Small intestine (tissue), 7 donors: ENCODE measurements around the gene STAT5A. TPM values are rescaled to one million over a fixed set of nuclear protein-coding genes. Genes with fewer than 3 reads are reported as not detected.
"Not testable (repeated sequence)": the region's sequence is repeated elsewhere in the genome, so short reads cannot be mapped to it uniquely, and the experiment has no call there.

ENCODE experiments used
- DNase-seq, 2 donors: peaks; one replicate each; pipeline versions ENCODE4 v3.0.0 to v3.0.0-alpha.2; 2013
- FAIRE-seq: peaks from 2 replicates; lab custom pipeline; 2012; peaks lifted over from hg19 to GRCh38; lab: Jason Lieb, UNC
- H3K27ac ChIP-seq, 3 donors: one replicate each; pipeline ENCODE4 v1.5.1; 2013; ENCODE audit warnings: low read length in 2 of 3, mild to moderate bottlenecking in 2 of 3, control low read depth in 1 of 3, inconsistent platforms in 1 of 3, low read depth in 1 of 3, moderate library complexity in 1 of 3
- H3K27me3 ChIP-seq, 3 donors: one replicate each; pipeline ENCODE4 v1.6.1; 2013; ENCODE audit warnings: low read length in 3 of 3, inconsistent platforms in 1 of 3; ENCODE audit not compliant: control insufficient read depth in 3 of 3, insufficient read depth in 3 of 3
- H3K36me3 ChIP-seq, 3 donors: one replicate each; pipeline ENCODE4 v1.6.1; 2013; ENCODE audit warnings: low read length in 3 of 3, inconsistent platforms in 1 of 3, low read depth in 1 of 3, mild to moderate bottlenecking in 1 of 3, moderate library complexity in 1 of 3; ENCODE audit not compliant: control insufficient read depth in 3 of 3, insufficient read depth in 2 of 3
- H3K4me1 ChIP-seq, 3 donors: one replicate each; pipeline ENCODE4 v1.6.1; 2013; ENCODE audit warnings: low read length in 2 of 3, inconsistent platforms in 1 of 3, low read depth in 1 of 3, mild to moderate bottlenecking in 1 of 3, moderate library complexity in 1 of 3; ENCODE audit not compliant: control insufficient read depth in 3 of 3, insufficient read depth in 2 of 3
- H3K4me3 ChIP-seq, 3 donors: one replicate each; pipeline ENCODE4 v1.5.1; 2013; ENCODE audit warnings: low read length in 3 of 3, control low read depth in 1 of 3, inconsistent platforms in 1 of 3, low read depth in 1 of 3, mild to moderate bottlenecking in 1 of 3, moderate library complexity in 1 of 3
- H3K9me3 ChIP-seq, 2 donors: one replicate each; pipeline ENCODE4 v1.6.1; 2013; ENCODE audit warnings: low read depth in 1 of 2, low read length in 1 of 2; ENCODE audit not compliant: control insufficient read depth in 2 of 2, insufficient read depth in 1 of 2
- WGBS, 3 donors: extraction: QIAGEN DNeasy Blood & Tissue Kit; methylation state at CpG; one replicate each; pipeline ENCODE4 v1.1.7; 2013; 5-methylcytosine and 5-hydroxymethylcytosine counted together
- polyA plus RNA-seq, 4 donors: library from polyadenylated mRNA; stranded (reverse) in 3 of 4; unstranded in 1 of 4; fragments of 200-250 nt in 3 of 4; fragments of 120-200 nt in 1 of 4; gene quantifications; one replicate each; pipeline versions ENCODE4 v1.2.1 to v1.2.3, GENCODE V29; 2013
- donor health status: healthy with polysubstance abuse.
- donor health status: control.
- donor health status: control.
- donor health status: Bipolar disorder and iron deficiency.
- donor health status: healthy.

The STAT5A gene
- polyA plus RNA-seq, 4 donors: 2.7 to 18.3 (median 12.1) TPM

- Histone ChIP-seq H3K27ac (no peak overlapping the region), H3K4me3 (no peak overlapping the region), H3K4me1 (peaks cover 0 to 6% (median 3%) of the 10 kb centered on the region in 3 donors), H3K36me3 (no peaks in the 10 kb centered on the region), H3K9me3 (no peaks in the 10 kb centered on the region), H3K27me3 (no peaks in the 10 kb centered on the region)
- 81 to 92% (median 88%) methylated on average over 8 of the region's 8 CpGs for WGBS, 3 donors
- no peak for FAIRE-seq
- no peak for DNase-seq
Measured at GRCh38 chr17:42255445-42255844, 32.9 kb upstream of the STAT5A start.

GRCh38 chr17:42260318-42260717 is 28.0 kb upstream of the STAT5A start:
- FAIRE-seq (no peak), DNase-seq (no peak)
- Histone ChIP-seq H3K4me3 (no peak overlapping the region), H3K9me3 (no peaks in the 10 kb centered on the region), H3K27me3 (no peaks in the 10 kb centered on the region), H3K27ac (no peak overlapping the region), H3K4me1 (peaks cover 0 to 3% (median 0%) of the 10 kb centered on the region in 3 donors), H3K36me3 (peaks cover 0 to 3% (median 0%) of the 10 kb centered on the region in 3 donors)
- 91 to 97% (median 92%) methylated on average over 6 of the region's 6 CpGs for WGBS, 3 donors

GRCh38 chr17:42264366-42264765 is 23.9 kb upstream of the STAT5A start:
- WGBS, 3 donors: 100% methylated on average over 2 of the region's 4 CpGs; no CpG with 5 or more reads in 2 of the 3 donors
- not testable (repeated sequence) for H3K27ac ChIP-seq, FAIRE-seq, H3K9me3 ChIP-seq, H3K36me3 ChIP-seq, DNase-seq, H3K4me1 ChIP-seq, H3K4me3 ChIP-seq, H3K27me3 ChIP-seq

- DNase-seq (no peak), FAIRE-seq (no peak)
- peaks cover 0 to 6% (median 0%) of the 10 kb centered on the region in 3 donors for H3K4me1 ChIP-seq
- H3K27ac ChIP-seq: no peak overlapping the region
- no peaks in the 10 kb centered on the region for H3K9me3 ChIP-seq
- H3K27me3 ChIP-seq: no peaks in the 10 kb centered on the region
- H3K36me3 ChIP-seq: no peaks in the 10 kb centered on the region
- WGBS, 3 donors: 83 to 88% (median 87%) methylated on average over 2 of the region's 2 CpGs
- H3K4me3 ChIP-seq: no peak overlapping the region
Measured at GRCh38 chr17:42266462-42266861, 21.8 kb upstream of the STAT5A start.

- H3K27ac ChIP-seq: no peak overlapping the region
- no peak for FAIRE-seq
- H3K36me3 ChIP-seq: no peaks in the 10 kb centered on the region
- peak in 1 of 2 donors; percentile 22 for DNase-seq
- H3K4me1 ChIP-seq: peaks cover 0 to 6% (median 0%) of the 10 kb centered on the region in 3 donors
- H3K27me3 ChIP-seq: no peaks in the 10 kb centered on the region
- 67 to 78% (median 69%) methylated on average over 9 of the region's 9 CpGs for WGBS, 3 donors
- no peak overlapping the region for H3K4me3 ChIP-seq
- H3K9me3 ChIP-seq: no peaks in the 10 kb centered on the region
Measured at GRCh38 chr17:42266918-42267766, 21.2 kb upstream of the STAT5A start.

GRCh38 chr17:42268236-42268635 is 20.1 kb upstream of the STAT5A start:
- FAIRE-seq: no peak
- Histone ChIP-seq H3K27ac (no peak overlapping the region), H3K36me3 (no peaks in the 10 kb centered on the region), H3K27me3 (no peaks in the 10 kb centered on the region), H3K4me3 (no peak overlapping the region), H3K4me1 (peaks cover 0 to 6% (median 0%) of the 10 kb centered on the region in 3 donors), H3K9me3 (no peaks in the 10 kb centered on the region)
- 78 to 82% (median 81%) methylated on average over 5 of the region's 5 CpGs for WGBS, 3 donors
- no peak for DNase-seq

- no peaks in the 10 kb centered on the region for H3K36me3 ChIP-seq
- peaks cover 0 to 16% (median 6%) of the 10 kb centered on the region in 3 donors for H3K4me1 ChIP-seq
- H3K27ac ChIP-seq: no peak overlapping the region
- 74 to 86% (median 84%) methylated on average over 4 of the region's 4 CpGs for WGBS, 3 donors
- no peaks in the 10 kb centered on the region for H3K27me3 ChIP-seq
- FAIRE-seq (no peak), DNase-seq (no peak)
- no peak overlapping the region for H3K4me3 ChIP-seq
- no peaks in the 10 kb centered on the region for H3K9me3 ChIP-seq
Measured at GRCh38 chr17:42270170-42270535, 18.1 kb upstream of the STAT5A start.

GRCh38 chr17:42270596-42270995 is 17.7 kb upstream of the STAT5A start:
- no peaks in the 10 kb centered on the region for H3K9me3 ChIP-seq
- 63 to 76% (median 68%) methylated on average over 6 of the region's 6 CpGs for WGBS, 3 donors
- H3K36me3 ChIP-seq: no peaks in the 10 kb centered on the region
- FAIRE-seq (no peak), DNase-seq (no peak)
- H3K27ac ChIP-seq: no peak overlapping the region
- no peaks in the 10 kb centered on the region for H3K27me3 ChIP-seq
- no peak overlapping the region for H3K4me3 ChIP-seq
- H3K4me1 ChIP-seq: peaks cover 0 to 16% (median 6%) of the 10 kb centered on the region in 3 donors
